Measurements from ENCODE around the gene SYT14. TPM values are rescaled to one million over a fixed set of nuclear protein-coding genes. Genes with fewer than 3 reads are reported as not detected.

SYT14 gene
- total RNA-seq, 1 donor from 2014 or later: 0.49 TPM

- no peak overlapping the region for H3K27ac ChIP-seq
- DNase-seq (ENCODE audit: extremely low spot score in 2 of 2): no peak
- H3K9me3 ChIP-seq: no peaks in the 10 kb centered on the region
- no peak overlapping the region for H3K4me3 ChIP-seq
- intact Hi-C loops (cut with DNase I): no loop called here
- no peaks in the 10 kb centered on the region for H3K36me3 ChIP-seq
- no peaks in the 10 kb centered on the region for H3K27me3 ChIP-seq
- no peak for TF ChIP-seq CTCF (IDR thresholded peaks at IDR 0.05)
- TF ChIP-seq POLR2AphosphoS5 (IDR thresholded peaks at IDR 0.05; ENCODE audit: insufficient read depth in 1 of 2, low read depth in 1 of 2): no peak
- no peak for TF ChIP-seq POLR2A (IDR thresholded peaks at IDR 0.05)
- no peaks in the 10 kb centered on the region for H3K4me1 ChIP-seq
Measured at GRCh38 chr1:210217482-210217881, 279.5 kb downstream of the SYT14 start.

- H3K9me3 ChIP-seq: no peaks in the 10 kb centered on the region
- H3K27me3 ChIP-seq: no peaks in the 10 kb centered on the region
- peaks cover 3% of the 10 kb centered on the region for H3K4me1 ChIP-seq
- TF ChIP-seq POLR2A (IDR thresholded peaks at IDR 0.05): no peak
- H3K36me3 ChIP-seq: no peaks in the 10 kb centered on the region
- intact Hi-C loops (cut with DNase I): no loop called here
- H3K4me3 ChIP-seq: no peak overlapping the region
- no peak overlapping the region for H3K27ac ChIP-seq
- no peak for DNase-seq (ENCODE audit: extremely low spot score in 2 of 2)
Measured at GRCh38 chr1:210218047-210218446, 280.0 kb downstream of the SYT14 start.

Other genes starting within 250 kb of the SYT14 start
- 18.7 TPM for gene HSD11B1, start 233.4 kb upstream of the SYT14 start, total RNA-seq
- 7.1 TPM for gene TRAF3IP3, start 182.2 kb upstream of the SYT14 start, total RNA-seq
- gene C1orf74, start 153.7 kb upstream of the SYT14 start, total RNA-seq: 2.0 TPM
- 83.5 TPM for gene IRF6, start 132.1 kb upstream of the SYT14 start, total RNA-seq
- gene UTP25, start 110.2 kb upstream of the SYT14 start, total RNA-seq: 5.9 TPM

All from vagina (tissue), 2 donors.